Measurements from ENCODE around the gene SETD3.

SETD3 gene

DNA sequence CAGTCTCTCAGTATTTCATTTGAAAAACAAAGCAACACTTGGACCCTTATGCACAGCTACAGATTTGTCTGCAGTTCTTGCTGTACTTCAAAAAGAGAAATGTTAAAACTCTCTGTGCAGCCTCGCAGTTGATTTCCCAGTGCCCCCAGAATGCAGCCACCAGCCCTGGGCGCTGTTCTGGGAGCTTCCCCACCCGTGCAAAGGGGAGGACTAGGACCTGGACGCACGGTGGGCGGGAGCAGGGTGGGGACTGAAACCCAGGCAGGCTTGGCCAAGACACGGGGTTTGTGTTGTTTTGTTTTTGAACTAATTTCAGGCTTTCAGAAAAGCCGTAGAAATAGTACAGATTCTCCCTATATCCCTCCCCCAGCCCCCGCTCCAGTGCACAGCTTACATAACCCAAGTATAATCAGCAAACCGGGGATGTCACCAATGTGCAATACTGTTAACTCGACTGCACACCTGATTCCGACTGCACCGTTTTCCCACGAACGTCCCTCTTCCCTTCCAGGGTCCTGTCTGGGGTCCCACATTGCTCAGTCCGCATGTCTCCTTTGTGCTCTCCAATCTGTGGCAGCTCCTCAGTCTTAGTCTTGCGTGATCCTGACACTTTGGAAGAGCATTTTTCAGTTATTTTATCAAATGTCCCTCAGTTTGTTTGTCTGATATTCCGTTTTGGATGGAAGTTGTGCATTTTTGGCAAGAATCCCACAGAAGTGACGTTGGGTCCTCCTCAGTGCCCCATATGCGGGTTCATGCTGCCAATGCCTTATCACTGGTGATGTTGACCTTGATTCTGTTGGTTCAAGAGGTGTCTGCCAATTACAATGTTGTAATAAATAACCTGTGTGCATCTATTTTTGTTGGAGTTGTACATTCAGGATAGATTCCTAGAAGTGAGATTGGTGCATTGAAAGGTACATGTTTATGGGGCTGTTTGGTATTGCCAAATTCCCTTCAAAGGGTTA is 95.9 kb downstream of the SETD3 start:
- Histone ChIP-seq H3K36me3 (ENCODE audit: low read depth) (no peaks in the 10 kb centered on the region), H3K4me3 (ENCODE audit: severe bottlenecking) (no peak overlapping the region), H3K4me1 (ENCODE audit: insufficient read depth, poor library complexity, severe bottlenecking) (peaks cover 7% of the 10 kb centered on the region), H3K27ac (ENCODE audit: poor library complexity, severe bottlenecking) (no peak overlapping the region), H3K9me3 (ENCODE audit: severe bottlenecking) (no peaks in the 10 kb centered on the region), H3K27me3 (ENCODE audit: insufficient read depth, poor library complexity, severe bottlenecking) (peaks cover 12% of the 10 kb centered on the region)
- DNase-seq (ENCODE audit: low spot score) = no peak
- TF ChIP-seq CTCF (IDR thresholded peaks at IDR 0.05; ENCODE audit: poor library complexity, severe bottlenecking) = no peak
- ATAC-seq (ENCODE audit: low read depth) = no peak

DNA sequence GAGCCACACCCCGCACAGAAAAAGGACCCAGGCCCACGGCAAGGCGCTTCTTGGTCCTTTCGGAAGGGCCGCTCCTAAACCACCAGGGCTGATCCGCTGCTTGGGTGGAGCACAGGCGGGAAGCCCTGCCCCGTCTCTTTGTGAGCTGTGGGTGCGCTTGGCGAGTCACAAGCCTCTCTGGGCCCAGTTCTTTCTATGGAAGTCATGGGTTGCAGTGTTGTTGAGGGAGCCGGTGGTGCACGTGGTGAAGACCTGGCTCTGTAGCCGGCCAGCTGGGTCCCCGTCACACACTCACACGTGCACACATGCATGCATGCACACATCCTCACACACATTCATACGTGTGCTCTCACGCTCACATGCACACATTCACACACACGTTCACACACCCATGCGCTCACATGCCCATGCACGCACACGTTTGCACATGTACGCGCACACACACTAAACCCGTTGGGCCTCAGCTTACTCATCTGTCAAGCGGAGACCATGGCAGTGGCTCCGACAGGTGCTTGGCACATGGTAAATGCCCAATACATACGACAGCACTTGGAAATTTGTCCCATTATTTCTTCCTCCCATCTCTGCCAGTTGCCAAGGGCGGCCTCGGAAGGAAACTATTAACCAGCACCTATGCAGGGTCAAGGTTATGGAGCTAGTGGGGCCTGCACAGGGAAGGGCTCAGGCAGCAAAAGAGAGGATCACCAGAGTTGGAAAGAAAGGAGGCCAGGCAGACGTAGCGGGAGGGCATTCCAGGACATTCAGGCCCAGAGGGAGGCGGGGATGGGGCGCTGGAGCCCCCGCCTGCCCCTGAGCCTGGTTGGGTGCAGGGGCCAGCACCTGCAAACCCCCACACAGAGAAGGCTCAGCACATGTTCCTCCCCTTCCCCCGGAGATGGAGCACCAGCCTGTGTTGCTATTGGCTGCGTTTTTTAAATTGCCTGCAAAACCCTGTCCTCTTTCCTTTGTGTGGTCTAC is 96.9 kb downstream of the SETD3 start:
- no peak overlapping the region for H3K27ac ChIP-seq (ENCODE audit: poor library complexity, severe bottlenecking)
- DNase-seq (ENCODE audit: low spot score) = no peak
- peak; percentile 3; the same call in 2 of the 3 replicates for ATAC-seq (ENCODE audit: low read depth)
- TF ChIP-seq CTCF (IDR thresholded peaks at IDR 0.05; ENCODE audit: poor library complexity, severe bottlenecking) = no peak
- no peak overlapping the region for H3K4me3 ChIP-seq (ENCODE audit: severe bottlenecking)
- peaks cover 8% of the 10 kb centered on the region for H3K4me1 ChIP-seq (ENCODE audit: insufficient read depth, poor library complexity, severe bottlenecking)
- peaks cover 12% of the 10 kb centered on the region for H3K27me3 ChIP-seq (ENCODE audit: insufficient read depth, poor library complexity, severe bottlenecking)
- no peaks in the 10 kb centered on the region for H3K36me3 ChIP-seq (ENCODE audit: low read depth)
- no peaks in the 10 kb centered on the region for H3K9me3 ChIP-seq (ENCODE audit: severe bottlenecking)

DNA sequence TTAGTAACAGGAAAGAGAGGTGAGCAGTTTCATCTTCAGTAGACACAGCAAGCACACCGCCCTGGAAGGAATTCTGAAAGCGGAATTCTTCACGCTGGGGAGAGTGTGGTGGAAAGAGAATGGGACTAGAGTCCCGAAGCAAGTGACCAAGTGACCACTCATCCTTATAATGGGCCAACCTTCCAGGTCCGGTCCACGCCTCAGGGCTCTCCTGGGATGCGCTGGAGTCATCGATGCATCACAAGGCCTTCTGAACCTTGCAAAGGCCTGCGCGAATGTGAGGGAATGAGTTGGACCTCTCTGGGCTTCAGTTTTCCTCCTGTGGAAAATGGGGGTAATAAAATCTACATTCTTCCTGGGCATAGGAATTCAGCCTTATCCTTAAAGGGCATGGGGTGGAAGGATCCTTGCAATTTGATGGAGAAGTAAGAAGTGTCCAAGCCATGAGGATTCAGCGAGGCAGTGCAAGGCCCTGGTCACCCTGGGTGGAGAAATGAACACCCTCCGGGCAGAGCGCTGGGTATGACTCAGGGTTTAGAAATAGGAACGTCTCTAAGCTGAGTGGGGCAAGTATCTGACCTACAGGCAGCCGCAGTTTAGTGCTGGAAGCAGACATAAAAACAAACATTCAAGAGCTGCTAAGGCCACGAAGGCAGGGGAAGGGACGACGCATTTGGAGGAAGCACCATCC is 97.7 kb downstream of the SETD3 start:
- Histone ChIP-seq H3K4me3 (ENCODE audit: severe bottlenecking) (no peak overlapping the region), H3K9me3 (ENCODE audit: severe bottlenecking) (no peaks in the 10 kb centered on the region), H3K4me1 (ENCODE audit: insufficient read depth, poor library complexity, severe bottlenecking) (peaks cover 14% of the 10 kb centered on the region), H3K27me3 (ENCODE audit: insufficient read depth, poor library complexity, severe bottlenecking) (peaks cover 12% of the 10 kb centered on the region), H3K36me3 (ENCODE audit: low read depth) (no peaks in the 10 kb centered on the region), H3K27ac (ENCODE audit: poor library complexity, severe bottlenecking) (no peak overlapping the region)
- DNase-seq (ENCODE audit: low spot score) = no peak
- TF ChIP-seq CTCF (IDR thresholded peaks at IDR 0.05; ENCODE audit: poor library complexity, severe bottlenecking) = no peak
- peak; percentile 71 for ATAC-seq (ENCODE audit: low read depth)

- ATAC-seq (ENCODE audit: low read depth) = no peak
- no peak for DNase-seq (ENCODE audit: low spot score)
These were observed 98.6 kb downstream of the SETD3 start for GRCh38 chr14:99382071-99382470.

More at GRCh38 chr14:99382071-99382470, 98.6 kb downstream of the SETD3 start:
- Histone ChIP-seq H3K27me3 (ENCODE audit: insufficient read depth, poor library complexity, severe bottlenecking) (peaks cover 8% of the 10 kb centered on the region), H3K4me3 (ENCODE audit: severe bottlenecking) (no peak overlapping the region), H3K9me3 (ENCODE audit: severe bottlenecking) (no peaks in the 10 kb centered on the region), H3K4me1 (ENCODE audit: insufficient read depth, poor library complexity, severe bottlenecking) (peaks cover 14% of the 10 kb centered on the region), H3K27ac (ENCODE audit: poor library complexity, severe bottlenecking) (no peak overlapping the region), H3K36me3 (ENCODE audit: low read depth) (no peaks in the 10 kb centered on the region)
- no peak for TF ChIP-seq CTCF (IDR thresholded peaks at IDR 0.05; ENCODE audit: poor library complexity, severe bottlenecking)
